ENCODE results near the gene C6orf52. TPM values are rescaled to one million over a fixed set of nuclear protein-coding genes. Genes with fewer than 3 reads are reported as not detected.

C6orf52 gene
- total and polyA plus RNA-seq, 9 of the 15 experiments (the other 6 are each of a cell fraction or from before 2014, with no cell fraction given): 6.7 to 37.0 (median 11.1) TPM

DNA sequence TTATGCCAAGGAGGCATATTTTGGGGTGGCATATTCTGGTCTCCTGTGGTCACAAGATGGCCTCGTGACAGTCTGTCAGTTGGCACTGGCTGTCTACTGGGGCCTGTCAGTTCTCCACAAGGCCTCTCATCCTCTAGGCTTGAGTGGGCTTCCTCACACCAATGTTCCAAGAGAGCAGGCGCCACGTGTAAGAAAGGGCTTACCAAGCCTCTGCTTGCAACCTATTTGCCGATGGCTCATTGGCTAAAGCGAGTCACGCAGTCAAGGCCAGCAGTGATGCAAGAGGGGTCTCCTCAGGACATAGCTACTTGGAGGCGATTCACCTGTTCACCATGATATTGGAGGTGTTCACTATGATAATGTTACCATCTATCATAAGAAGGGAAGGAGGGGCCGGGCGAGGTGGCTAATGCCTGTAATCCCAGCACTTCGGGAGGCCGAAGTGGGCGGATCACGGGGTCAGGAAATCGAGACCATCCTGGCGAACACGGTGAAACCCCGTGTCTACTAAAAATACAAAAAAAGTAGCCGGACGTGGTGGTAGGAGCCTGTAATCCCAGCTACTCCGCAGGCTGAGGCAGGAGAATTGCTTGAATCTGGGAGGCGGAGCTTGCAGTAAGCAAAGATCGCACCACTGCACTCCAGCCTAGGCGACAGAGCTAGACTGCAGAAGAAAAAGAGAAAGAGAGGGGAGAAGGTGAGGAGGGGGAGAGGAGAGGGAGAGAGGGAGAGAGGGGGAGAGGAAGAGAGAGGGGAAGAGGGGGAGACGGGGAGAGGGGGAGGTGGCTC lies 35.3 kb downstream of the C6orf52 start (continued):
- TF ChIP-seq, protein P1, sequence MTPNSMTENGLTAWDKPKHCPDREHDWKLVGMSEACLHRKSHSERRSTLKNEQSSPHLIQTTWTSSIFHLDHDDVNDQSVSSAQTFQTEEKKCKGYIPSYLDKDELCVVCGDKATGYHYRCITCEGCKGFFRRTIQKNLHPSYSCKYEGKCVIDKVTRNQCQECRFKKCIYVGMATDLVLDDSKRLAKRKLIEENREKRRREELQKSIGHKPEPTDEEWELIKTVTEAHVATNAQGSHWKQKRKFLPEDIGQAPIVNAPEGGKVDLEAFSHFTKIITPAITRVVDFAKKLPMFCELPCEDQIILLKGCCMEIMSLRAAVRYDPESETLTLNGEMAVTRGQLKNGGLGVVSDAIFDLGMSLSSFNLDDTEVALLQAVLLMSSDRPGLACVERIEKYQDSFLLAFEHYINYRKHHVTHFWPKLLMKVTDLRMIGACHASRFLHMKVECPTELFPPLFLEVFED (CRISPR knock-in tag; conservative IDR thresholded peaks at IDR 0.05): 0 out of 2 replicates have a peak, but pooled peaks have one; percentile 34
- TF ChIP-seq KLF16 (IDR thresholded peaks at IDR 0.05): no peak
- no peak for TF ChIP-seq DIDO1 (tag; IDR thresholded peaks at IDR 0.05; ENCODE audit: low read depth)
- TF ChIP-seq RAD21 (CRISPR knock-in tag; conservative IDR thresholded peaks at IDR 0.05 in 1 of 2, IDR thresholded peaks at IDR 0.05 in 1 of 2): no peak
- no peak for TF ChIP-seq SMARCB1 (IDR thresholded peaks at IDR 0.05; ENCODE audit: insufficient read length, low read depth)
- TF ChIP-seq, protein P2, sequence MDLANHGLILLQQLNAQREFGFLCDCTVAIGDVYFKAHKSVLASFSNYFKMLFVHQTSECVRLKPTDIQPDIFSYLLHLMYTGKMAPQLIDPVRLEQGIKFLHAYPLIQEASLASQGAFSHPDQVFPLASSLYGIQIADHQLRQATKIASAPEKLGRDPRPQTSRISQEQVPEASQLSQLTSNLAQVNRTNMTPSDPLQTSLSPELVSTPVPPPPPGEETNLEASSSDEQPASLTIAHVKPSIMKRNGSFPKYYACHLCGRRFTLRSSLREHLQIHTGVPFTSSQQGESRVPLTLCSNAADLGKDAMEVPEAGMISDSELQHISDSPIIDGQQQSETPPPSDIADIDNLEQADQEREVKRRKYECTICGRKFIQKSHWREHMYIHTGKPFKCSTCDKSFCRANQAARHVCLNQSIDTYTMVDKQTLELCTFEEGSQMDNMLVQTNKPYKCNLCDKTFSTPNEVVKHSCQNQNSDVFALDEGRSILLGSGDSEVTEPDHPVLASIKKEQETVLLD (IDR thresholded peaks at IDR 0.05): no peak
- no peak for TF ChIP-seq ZFP36 (IDR thresholded peaks at IDR 0.05; ENCODE audit: low read depth, low read length, partially characterized antibody)
- TF ChIP-seq HNRNPLL (IDR thresholded peaks at IDR 0.05; ENCODE audit: low read depth, low read length, poor library complexity, severe bottlenecking): peak; percentile 47
- TF ChIP-seq, protein P3, sequence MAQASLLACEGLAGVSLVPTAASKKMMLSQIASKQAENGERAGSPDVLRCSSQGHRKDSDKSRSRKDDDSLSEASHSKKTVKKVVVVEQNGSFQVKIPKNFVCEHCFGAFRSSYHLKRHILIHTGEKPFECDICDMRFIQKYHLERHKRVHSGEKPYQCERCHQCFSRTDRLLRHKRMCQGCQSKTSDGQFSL (CRISPR knock-in tag; IDR thresholded peaks at IDR 0.05): peak; percentile 48; the same call in 1 of the 2 replicates
- TF ChIP-seq, protein P3 (tag; IDR thresholded peaks at IDR 0.05): no peak
- TF ChIP-seq FOXK2 (conservative IDR thresholded peaks at IDR 0.05 in 1 of 2, IDR thresholded peaks at IDR 0.05 in 1 of 2; ENCODE audit: low read depth in 2 of 2): no peak
- no peak for TF ChIP-seq SIRT6 (IDR thresholded peaks at IDR 0.05; ENCODE audit: low read depth, low read length)
- TF ChIP-seq, protein P4, sequence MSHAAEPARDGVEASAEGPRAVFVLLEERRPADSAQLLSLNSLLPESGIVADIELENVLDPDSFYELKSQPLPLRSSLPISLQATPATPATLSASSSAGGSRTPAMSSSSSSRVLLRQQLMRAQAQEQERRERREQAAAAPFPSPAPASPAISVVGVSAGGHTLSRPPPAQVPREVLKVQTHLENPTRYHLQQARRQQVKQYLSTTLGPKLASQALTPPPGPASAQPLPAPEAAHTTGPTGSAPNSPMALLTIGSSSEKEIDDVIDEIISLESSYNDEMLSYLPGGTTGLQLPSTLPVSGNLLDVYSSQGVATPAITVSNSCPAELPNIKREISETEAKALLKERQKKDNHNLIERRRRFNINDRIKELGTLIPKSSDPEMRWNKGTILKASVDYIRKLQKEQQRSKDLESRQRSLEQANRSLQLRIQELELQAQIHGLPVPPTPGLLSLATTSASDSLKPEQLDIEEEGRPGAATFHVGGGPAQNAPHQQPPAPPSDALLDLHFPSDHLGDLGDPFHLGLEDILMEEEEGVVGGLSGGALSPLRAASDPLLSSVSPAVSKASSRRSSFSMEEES (CRISPR knock-in tag; IDR thresholded peaks at IDR 0.05): no peak
- peak; percentile 44; the same call in 1 of the 2 replicates for TF ChIP-seq L3MBTL2 (IDR thresholded peaks at IDR 0.05)
- TF ChIP-seq, protein P5, sequence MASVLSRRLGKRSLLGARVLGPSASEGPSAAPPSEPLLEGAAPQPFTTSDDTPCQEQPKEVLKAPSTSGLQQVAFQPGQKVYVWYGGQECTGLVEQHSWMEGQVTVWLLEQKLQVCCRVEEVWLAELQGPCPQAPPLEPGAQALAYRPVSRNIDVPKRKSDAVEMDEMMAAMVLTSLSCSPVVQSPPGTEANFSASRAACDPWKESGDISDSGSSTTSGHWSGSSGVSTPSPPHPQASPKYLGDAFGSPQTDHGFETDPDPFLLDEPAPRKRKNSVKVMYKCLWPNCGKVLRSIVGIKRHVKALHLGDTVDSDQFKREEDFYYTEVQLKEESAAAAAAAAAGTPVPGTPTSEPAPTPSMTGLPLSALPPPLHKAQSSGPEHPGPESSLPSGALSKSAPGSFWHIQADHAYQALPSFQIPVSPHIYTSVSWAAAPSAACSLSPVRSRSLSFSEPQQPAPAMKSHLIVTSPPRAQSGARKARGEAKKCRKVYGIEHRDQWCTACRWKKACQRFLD (CRISPR knock-in tag; IDR thresholded peaks at IDR 0.05): no peak
- no peak for TF ChIP-seq TRIM28 (IDR thresholded peaks at IDR 0.05)
- TF ChIP-seq, protein P6, sequence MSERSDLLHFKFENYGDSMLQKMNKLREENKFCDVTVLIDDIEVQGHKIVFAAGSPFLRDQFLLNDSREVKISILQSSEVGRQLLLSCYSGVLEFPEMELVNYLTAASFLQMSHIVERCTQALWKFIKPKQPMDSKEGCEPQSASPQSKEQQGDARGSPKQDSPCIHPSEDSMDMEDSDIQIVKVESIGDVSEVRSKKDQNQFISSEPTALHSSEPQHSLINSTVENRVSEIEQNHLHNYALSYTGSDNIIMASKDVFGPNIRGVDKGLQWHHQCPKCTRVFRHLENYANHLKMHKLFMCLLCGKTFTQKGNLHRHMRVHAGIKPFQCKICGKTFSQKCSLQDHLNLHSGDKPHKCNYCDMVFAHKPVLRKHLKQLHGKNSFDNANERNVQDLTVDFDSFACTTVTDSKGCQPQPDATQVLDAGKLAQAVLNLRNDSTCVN (CRISPR knock-in tag; IDR thresholded peaks at IDR 0.05): no peak
